Natural killer cell (primary cell): ENCODE results near the gene EIF3A. TPM values are rescaled to one million over a fixed set of nuclear protein-coding genes. Genes with fewer than 3 reads are reported as not detected.

Experiments
- ATAC-seq, 3 donors: fragments of 150-1000 bp in 2 of 3; fragments of 200-7000 bp in 1 of 3; cut with Tn5 transposase; 1 replicate in 1 of 3; 2 replicates in 2 of 3; pipeline ENCODE4 v1.10.0; 2021; ENCODE audit warnings: mild to moderate bottlenecking in 2 of 3, moderate library complexity in 2 of 3
- DNase-seq, 2 donors: peaks; one replicate each; pipeline versions ENCODE4 v3.0.0 to v3.0.0-alpha.2; 2013 to 2021; ENCODE audit warnings: mixed read lengths in 1 of 2
- H3K27ac ChIP-seq: one replicate; pipeline ENCODE4 v1.5.1; 2013; ENCODE audit warnings: mild to moderate bottlenecking, low read length
- H3K27me3 ChIP-seq: one replicate; pipeline ENCODE4 v1.6.1; 2013; ENCODE audit warnings: low read length; ENCODE audit not compliant: control insufficient read depth, insufficient read depth
- H3K36me3 ChIP-seq: one replicate; pipeline ENCODE4 v1.6.1; 2013; ENCODE audit warnings: low read length; ENCODE audit not compliant: control insufficient read depth, insufficient read depth
- H3K4me1 ChIP-seq: one replicate; pipeline ENCODE4 v1.6.1; 2013; ENCODE audit warnings: low read length; ENCODE audit not compliant: control insufficient read depth, insufficient read depth
- H3K4me3 ChIP-seq: one replicate; pipeline ENCODE4 v1.5.1; 2013; ENCODE audit warnings: low read length
- H3K9me3 ChIP-seq: one replicate; pipeline ENCODE4 v1.6.1; 2013; ENCODE audit warnings: low read length; ENCODE audit not compliant: control insufficient read depth, insufficient read depth
- H3K27ac Mint-ChIP-seq, 2 donors: one replicate each; pipeline ENCODE4 v1.8.0; 2022; ENCODE audit warnings: mild to moderate bottlenecking in 2 of 2, mixed read lengths in 2 of 2, moderate library complexity in 1 of 2
- H3K27me3 Mint-ChIP-seq, 2 donors: one replicate each; pipeline ENCODE4 v1.8.0; 2022; ENCODE audit warnings: low read depth in 2 of 2, mixed read lengths in 2 of 2
- H3K36me3 Mint-ChIP-seq: one replicate; pipeline ENCODE4 v1.8.0; 2022; ENCODE audit warnings: mixed read lengths
- H3K4me1 Mint-ChIP-seq, 2 donors: one replicate each; pipeline ENCODE4 v1.8.0; 2022; ENCODE audit warnings: mixed read lengths in 2 of 2
- H3K4me3 Mint-ChIP-seq: one replicate; pipeline ENCODE4 v1.8.0; 2022; ENCODE audit warnings: mild to moderate bottlenecking, moderate library complexity, mixed read lengths
- H3K9me3 Mint-ChIP-seq, 2 donors: one replicate each; pipeline ENCODE4 v1.8.0; 2022; ENCODE audit warnings: mixed read lengths in 2 of 2
- WGBS: methylation state at CpG from one replicate; pipeline ENCODE4 v1.1.7; 2013; ENCODE audit warnings: missing lambda C conversion rate; ENCODE audit not compliant: insufficient coverage; 5-methylcytosine and 5-hydroxymethylcytosine counted together
- intact Hi-C: fragments of 100-400 bp; cut with micrococcal nuclease; formaldehyde crosslinking; loops from one replicate; pipeline ENCODE4 v1.14.2; 2022
- total RNA-seq, 4 donors: library from RNA; stranded (reverse); fragments of 120-200 nt in 1 of 4; gene quantifications; one replicate each; pipeline versions ENCODE4 v1.2.3 to v1.2.4, GENCODE V29; 2013 to 2022
- TF ChIP-seq, protein P1 (sequence below): fragments of 200-600 bp; IDR thresholded peaks from one replicate; pipeline ENCODE4 v1.8.0; 2022; ENCODE audit warnings: antibody characterized with exemption

The EIF3A gene
- total RNA-seq, 3 donors from 2014 or later (not counting 1 experiment from before 2014, with no cell fraction given) = 102 to 115 (median 110) TPM

DNA sequence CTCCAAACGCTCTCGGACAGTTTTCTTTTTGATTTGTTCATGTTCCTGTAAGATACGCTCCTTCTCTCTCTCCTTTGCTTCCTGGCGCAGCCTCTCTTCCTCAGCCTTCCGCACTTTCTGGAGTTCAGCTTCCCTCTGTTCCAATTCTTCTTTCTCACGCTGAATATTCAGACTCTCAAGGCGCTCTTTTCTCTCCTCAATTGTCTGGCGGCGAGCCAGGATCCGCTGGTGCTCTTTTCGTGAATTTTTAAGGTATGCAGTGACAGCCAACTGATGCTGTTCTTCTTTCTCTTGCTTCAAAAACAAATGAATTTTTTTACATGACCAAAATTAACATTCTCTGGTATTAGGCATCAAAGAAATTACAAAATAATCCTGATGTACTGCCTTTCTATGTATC is 22.6 kb downstream of the EIF3A start:
- intact Hi-C loops = no loop called here
- no peak overlapping the region for H3K27ac ChIP-seq
- no peaks in the 10 kb centered on the region for H3K27me3 Mint-ChIP-seq
- no peaks in the 10 kb centered on the region for H3K27me3 ChIP-seq
- H3K36me3 Mint-ChIP-seq = peaks cover 34% of the 10 kb centered on the region
- TF ChIP-seq, protein P1, sequence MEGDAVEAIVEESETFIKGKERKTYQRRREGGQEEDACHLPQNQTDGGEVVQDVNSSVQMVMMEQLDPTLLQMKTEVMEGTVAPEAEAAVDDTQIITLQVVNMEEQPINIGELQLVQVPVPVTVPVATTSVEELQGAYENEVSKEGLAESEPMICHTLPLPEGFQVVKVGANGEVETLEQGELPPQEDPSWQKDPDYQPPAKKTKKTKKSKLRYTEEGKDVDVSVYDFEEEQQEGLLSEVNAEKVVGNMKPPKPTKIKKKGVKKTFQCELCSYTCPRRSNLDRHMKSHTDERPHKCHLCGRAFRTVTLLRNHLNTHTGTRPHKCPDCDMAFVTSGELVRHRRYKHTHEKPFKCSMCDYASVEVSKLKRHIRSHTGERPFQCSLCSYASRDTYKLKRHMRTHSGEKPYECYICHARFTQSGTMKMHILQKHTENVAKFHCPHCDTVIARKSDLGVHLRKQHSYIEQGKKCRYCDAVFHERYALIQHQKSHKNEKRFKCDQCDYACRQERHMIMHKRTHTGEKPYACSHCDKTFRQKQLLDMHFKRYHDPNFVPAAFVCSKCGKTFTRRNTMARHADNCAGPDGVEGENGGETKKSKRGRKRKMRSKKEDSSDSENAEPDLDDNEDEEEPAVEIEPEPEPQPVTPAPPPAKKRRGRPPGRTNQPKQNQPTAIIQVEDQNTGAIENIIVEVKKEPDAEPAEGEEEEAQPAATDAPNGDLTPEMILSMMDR = no peak
- H3K4me1 Mint-ChIP-seq = peaks cover 15 to 27% of the 10 kb centered on the region in 2 donors
- no peak overlapping the region for H3K4me3 Mint-ChIP-seq
- H3K27ac Mint-ChIP-seq = peak overlapping the region in 1 of 2 donors; percentile 7
- H3K9me3 ChIP-seq = no peaks in the 10 kb centered on the region
- 97% methylated on average over 11 of the region's 11 CpGs for WGBS
- no peaks in the 10 kb centered on the region for H3K4me1 ChIP-seq
- no peak for ATAC-seq
- no peak overlapping the region for H3K4me3 ChIP-seq
- peaks cover 87% of the 10 kb centered on the region for H3K36me3 ChIP-seq
- H3K9me3 Mint-ChIP-seq = no peaks in the 10 kb centered on the region
- DNase-seq = no peak

DNA sequence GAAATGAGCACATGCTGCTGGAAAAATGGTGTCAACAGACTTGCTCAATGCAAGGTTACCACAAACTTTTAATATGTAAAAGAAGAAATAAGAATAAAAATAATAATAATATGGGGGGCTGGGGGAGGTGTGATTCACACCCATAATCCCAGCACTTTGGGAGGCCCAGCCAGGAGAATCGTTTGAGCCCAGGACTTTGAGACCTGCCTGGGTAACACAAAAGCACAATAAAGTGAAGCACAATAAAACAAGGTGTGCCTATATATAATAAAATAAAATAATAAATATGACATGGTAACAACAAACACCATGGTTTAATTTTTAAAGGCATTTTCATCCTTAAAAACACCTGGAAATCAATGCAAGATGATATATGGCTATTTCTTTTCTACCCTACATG is 25.1 kb downstream of the EIF3A start:
- intact Hi-C loops = no loop called here
- Mint-ChIP-seq H3K36me3 (peaks cover 38% of the 10 kb centered on the region), H3K9me3 (no peaks in the 10 kb centered on the region), H3K27me3 (no peaks in the 10 kb centered on the region), H3K27ac (no peak overlapping the region), H3K4me3 (no peak overlapping the region), H3K4me1 (peaks cover 7 to 14% of the 10 kb centered on the region in 2 donors)
- TF ChIP-seq, protein P1 = no peak
- no peaks in the 10 kb centered on the region for H3K27me3 ChIP-seq
- H3K4me3 ChIP-seq = no peak overlapping the region
- ATAC-seq (no peak), DNase-seq (no peak)
- no peaks in the 10 kb centered on the region for H3K9me3 ChIP-seq
- H3K4me1 ChIP-seq = no peaks in the 10 kb centered on the region
- peaks cover 92% of the 10 kb centered on the region for H3K36me3 ChIP-seq
- no peak overlapping the region for H3K27ac ChIP-seq
- WGBS = no CpG with 5 or more reads among the region's 1 CpG

DNA sequence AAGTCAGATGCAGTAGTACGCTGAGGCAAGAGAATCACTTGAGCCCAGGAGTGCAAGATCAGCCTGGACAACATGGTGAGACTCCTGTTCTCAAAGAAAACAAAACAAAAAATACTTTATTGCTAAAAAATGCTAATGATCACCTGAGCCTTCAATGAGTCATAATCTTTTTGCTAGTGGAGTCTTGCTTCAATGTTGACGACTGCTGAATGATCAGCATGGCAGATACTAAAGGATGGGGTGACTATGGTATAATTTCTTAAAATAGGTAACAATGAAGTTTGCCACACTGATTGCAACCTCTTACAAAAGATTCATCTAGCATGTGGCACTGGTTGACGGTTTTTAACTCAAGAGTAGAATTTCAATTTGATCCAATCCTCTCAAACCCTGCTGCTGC is 28.8 kb downstream of the EIF3A start:
- ATAC-seq (no peak), DNase-seq (no peak)
- Histone ChIP-seq H3K9me3 (no peaks in the 10 kb centered on the region), H3K27ac (no peak overlapping the region), H3K4me3 (no peak overlapping the region), H3K36me3 (peaks cover 88% of the 10 kb centered on the region), H3K4me1 (no peaks in the 10 kb centered on the region), H3K27me3 (no peaks in the 10 kb centered on the region)
- Mint-ChIP-seq H3K4me3 (no peak overlapping the region), H3K36me3 (peaks cover 21% of the 10 kb centered on the region), H3K4me1 (peaks cover 16 to 19% of the 10 kb centered on the region in 2 donors), H3K9me3 (no peaks in the 10 kb centered on the region), H3K27me3 (no peaks in the 10 kb centered on the region), H3K27ac (no peak overlapping the region)
- TF ChIP-seq, protein P1 = no peak
- intact Hi-C loops = no loop called here
- 94% methylated on average over 3 of the region's 3 CpGs for WGBS

DNA sequence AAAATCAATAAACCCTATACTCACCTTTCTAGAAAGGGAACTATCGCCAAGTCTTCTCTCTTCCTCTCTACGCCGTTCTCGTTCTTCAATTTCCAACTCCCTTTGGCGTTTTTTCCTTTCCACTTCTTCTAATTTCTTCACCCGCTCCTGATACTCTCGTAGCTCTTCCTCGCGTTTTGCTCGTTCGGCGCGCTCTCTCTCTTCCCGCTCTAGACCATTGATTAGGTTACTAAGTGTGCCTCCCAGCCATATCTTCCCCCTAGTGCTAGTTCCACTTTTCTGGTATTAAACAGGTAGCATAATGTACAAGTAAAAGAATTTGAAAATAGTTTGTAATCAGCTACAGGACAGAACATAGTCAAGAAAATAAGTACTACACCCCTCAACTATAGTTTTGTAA is 30.8 kb downstream of the EIF3A start:
- Histone ChIP-seq H3K27ac (no peak overlapping the region), H3K4me1 (no peaks in the 10 kb centered on the region), H3K4me3 (no peak overlapping the region), H3K27me3 (no peaks in the 10 kb centered on the region), H3K36me3 (peaks cover 84% of the 10 kb centered on the region), H3K9me3 (no peaks in the 10 kb centered on the region)
- Mint-ChIP-seq H3K27ac (peak overlapping the region in 1 of 2 donors; percentile 4), H3K4me3 (no peak overlapping the region), H3K4me1 (peaks cover 16 to 29% of the 10 kb centered on the region in 2 donors), H3K36me3 (peaks cover 26% of the 10 kb centered on the region), H3K27me3 (no peaks in the 10 kb centered on the region), H3K9me3 (no peaks in the 10 kb centered on the region)
- no peak for ATAC-seq
- DNase-seq = no peak
- 95% methylated on average over 14 of the region's 14 CpGs for WGBS
- TF ChIP-seq, protein P1 = no peak
- intact Hi-C loops = no loop called here
